Inferior parietal cortex (tissue), 1 donor: ENCODE measurements around the gene SPEM1.

Experiments used
- DNase-seq: peaks from one replicate; pipeline ENCODE4 v3.0.0-alpha.2; 2016; ENCODE audit errors: extremely low spot score

SPEM1 gene

DNA sequence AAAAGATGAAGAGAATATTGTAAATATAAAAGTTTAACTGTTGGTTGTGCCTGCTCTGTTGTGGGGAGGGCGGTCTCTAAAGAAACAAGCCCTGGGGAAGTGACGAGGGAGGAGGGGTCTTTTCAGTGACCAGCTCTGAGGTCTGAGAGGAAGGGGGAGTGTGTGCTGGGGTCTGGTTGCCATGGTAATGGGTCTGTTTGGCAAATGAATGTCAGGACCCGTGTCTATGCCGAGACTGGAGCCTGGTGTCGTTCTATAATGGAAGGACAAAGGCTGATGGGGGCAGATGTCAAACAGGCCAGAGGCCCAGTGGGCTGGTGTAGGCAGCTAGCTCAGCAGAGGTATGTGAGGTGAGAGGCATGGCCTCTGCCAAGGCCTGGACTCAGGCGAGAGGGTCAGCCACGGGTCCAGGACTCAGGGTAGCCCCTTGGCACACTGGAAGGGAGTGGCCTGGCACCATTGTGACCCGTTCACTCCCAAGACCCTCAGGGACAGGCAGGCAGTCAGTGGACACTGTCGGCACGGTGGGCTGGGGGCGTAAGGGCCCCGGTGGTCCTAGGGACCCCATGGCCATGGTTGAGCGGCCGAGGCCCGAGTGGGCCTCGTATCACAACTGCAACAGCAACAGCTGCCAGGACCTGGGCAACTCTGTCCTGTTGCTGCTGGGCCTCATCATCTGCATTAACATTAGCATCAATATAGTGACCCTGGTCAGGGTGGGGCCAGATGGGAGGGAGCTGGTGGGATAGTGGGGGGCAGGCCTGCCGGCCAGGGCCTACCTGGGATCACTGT lies at the start of gene SPEM1:
TSS of gene SPEM1 (plus strand) at position 506 of the 792 bp plus-strand sequence. CDS start at position 567, 61 bp downstream.
- no peak for DNase-seq

DNA sequence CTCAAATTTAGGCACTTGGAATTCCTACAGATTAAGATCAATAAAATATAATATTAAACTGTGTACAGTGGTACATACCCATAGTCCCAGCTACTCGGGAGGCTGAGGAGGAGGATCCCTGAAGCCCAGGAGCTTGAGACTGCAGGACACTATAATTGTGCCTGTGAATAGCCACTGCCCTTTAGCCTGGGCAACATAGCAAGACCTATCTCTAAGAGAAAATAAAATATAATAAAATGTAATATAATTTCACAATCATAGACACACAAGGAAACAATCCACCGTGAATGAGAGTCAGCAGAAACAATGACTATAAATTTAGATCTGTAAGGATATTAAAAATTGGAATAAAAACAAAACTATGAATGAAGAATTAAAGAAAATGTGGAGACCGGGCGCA lies 49.3 kb upstream of the SPEM1 start:
- no peak for DNase-seq

DNA sequence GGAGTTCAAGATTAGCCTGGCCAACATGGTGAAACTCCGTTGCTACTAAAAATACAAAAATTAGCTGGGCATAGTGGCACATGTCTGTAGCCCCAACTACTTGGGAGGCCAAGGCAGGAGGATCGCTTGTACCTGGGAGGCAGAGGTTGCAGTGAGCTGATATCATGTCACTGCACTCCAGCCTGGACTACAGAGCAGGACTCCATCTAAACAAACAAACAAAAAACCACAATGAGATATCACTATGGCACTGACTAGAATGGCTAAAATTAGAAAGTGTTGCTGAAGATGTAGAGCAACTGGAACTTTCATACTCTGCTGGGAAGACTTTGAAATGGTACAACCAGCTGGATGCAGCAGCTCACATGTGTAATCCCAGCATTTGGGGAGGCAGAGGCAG lies 45.8 kb upstream of the SPEM1 start:
- DNase-seq = no peak

- no peak for DNase-seq
These were observed 41.0 kb upstream of the SPEM1 start for GRCh38 chr17:7379134-7379533.

DNA sequence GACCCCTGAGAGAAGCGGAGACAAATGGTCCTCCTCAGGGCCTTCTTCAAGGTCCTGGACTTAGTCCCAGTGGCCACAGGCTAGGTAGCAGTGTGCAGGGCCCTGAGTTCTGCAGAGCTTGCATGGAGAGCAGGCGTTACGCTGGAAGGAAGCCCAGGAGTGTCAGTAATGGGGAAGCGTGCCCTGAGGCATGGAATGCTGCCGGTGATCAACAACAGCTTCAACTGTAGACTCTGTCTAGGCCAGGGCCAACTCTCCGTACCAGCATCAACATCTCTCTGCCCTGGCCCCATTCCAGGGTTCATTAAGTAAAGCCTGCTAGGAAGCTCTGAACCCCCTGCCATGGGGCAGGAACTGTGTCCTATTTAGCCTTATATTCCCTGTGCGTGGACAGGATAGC lies 39.8 kb upstream of the SPEM1 start:
- DNase-seq = no peak

DNA sequence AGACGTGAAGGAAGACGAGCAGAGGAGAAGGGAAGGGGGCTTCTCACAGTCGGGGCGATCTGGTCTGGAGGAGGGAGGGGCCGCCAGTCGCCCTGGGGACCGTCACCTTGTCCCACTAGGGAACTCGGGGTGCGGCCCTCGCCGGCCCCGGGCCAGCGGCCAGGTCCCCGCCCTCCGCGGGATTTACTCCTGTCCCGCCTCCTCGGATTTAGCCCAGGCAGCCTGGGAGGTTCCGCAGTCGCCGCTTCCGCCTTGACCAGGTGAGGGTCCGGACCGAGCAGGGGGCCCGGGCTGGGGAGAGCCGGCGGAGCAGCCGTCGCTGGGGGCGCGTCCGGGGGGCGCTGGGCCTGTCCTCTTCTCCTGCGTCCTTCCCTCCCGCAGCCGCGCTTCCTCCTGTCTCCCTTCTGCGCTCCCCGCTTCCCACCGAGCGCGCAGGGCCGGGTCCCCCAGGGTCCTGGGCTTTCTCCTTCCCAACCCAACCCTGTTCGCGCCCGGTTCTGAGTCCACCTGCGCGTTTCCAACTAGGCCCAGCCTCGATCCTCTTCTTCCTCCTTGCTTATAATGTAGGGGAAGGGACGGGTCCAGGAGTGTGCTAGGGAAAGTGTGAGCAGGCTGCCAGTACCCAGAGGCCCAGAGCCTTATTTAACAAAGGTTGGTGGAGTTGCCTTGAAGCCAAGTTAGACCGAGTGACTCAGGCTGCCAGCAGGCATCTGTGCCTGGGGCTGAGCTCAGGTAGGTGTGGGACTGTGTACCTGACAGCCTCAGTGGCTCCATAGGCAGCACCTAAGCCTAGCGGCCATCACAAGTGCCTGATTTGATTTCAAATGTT lies 39.1 kb upstream of the SPEM1 start, which contains the start of gene TNK1:
TSS of gene TNK1 (plus strand) at position 235 of the 829 bp plus-strand sequence. CDS start 1,838 bp downstream, outside the sequence.
- DNase-seq = no peak

- DNase-seq = no peak
These were observed 37.2 kb upstream of the SPEM1 start for GRCh38 chr17:7382901-7383300.

GRCh38 chr17:7383371-7383741 lies 36.8 kb upstream of the SPEM1 start:
- DNase-seq = no peak

- peak; percentile 17 for DNase-seq
These were observed 36.2 kb upstream of the SPEM1 start for GRCh38 chr17:7383742-7384488.

DNA sequence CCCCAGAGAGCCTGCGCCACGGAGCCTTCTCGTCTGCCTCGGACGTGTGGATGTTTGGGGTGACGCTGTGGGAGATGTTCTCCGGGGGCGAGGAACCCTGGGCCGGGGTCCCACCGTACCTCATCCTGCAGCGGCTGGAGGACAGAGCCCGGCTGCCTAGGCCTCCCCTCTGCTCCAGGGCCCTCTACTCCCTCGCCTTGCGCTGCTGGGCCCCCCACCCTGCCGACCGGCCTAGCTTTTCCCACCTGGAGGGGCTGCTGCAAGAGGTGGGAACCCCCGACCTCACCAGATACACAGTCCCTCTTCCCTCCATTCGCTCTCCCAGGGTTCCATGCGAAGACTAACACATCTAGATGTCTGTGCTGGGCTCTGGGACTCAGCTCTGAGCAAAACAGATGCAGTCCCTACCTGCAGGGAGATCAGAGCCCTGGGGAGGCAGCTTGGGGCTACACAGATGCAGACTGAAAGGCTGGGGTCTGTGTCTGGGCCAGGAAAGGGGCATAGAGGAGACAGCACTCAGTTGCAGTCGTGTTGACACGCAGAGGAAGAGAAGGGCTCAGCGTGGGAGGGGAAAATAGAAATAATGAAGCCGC lies 35.5 kb upstream of the SPEM1 start:
- no peak for DNase-seq

DNA sequence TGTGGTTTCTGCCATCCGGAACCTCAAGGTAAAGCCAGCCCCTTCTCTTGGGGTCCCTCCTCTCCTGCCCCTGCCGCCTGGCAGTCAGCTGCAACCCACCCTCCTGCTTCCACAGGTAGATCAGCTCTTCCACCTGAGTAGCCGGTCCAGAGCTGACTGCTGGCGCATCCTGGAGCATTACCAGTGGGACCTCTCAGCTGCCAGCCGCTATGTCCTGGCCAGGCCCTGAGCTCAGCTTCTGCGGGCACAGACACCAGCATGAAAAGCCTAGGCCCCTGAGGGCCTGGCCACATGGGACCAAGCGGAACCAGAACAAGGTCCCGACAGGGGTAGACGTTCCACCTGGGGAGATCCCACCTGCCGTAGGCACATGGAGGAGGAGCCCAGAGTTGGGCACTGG lies 31.3 kb upstream of the SPEM1 start:
- no peak for DNase-seq

DNA sequence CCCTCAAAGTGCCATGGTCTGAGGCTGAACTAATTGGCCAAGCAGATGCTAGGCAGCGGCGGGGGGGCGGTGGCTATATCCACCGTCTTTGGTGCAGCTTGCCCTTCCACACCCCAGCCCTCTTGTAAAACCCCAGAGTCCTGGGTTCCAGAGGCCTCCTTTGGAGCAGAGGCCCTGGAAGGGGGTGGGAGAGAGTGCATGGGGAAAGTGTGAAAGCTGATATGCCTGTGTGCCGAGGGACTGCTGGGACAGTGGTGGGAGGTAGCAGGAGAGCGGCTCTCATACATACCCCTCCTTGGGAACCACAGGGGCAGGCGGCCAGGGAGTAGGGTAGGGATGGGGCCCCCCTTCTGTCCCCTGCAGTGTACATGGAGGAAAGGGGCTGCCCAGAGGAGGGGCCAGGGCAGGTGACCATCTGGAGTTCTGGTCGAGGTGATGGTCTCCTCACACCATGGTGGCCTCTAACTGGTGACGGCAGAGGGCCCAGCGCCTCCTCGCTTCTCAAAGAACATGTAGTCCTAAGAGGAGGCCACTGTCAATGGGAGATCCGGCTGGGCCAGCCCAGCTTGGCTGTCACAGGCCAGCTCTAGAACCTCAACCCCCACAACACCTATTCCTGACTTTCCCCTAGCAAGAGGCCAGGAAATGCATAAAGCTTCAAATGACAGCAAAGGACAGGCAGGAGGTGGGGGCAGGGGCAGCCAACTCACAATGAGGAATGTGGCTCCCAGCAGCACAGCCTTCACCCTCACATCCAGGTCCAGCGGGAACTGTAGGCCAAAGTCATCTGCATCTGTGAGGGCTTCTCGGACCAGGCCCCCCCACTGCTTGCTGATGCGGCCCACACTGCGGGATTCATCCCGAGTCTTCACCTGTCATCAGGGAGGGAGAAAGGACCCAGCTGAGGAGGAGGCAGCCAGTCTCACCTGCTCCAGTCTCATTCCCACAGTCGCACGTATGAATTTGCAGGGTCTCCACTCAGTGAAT lies 29.9 kb upstream of the SPEM1 start:
- no peak for DNase-seq

GRCh38 chr17:7391307-7391706 lies 28.8 kb upstream of the SPEM1 start:
- no peak for DNase-seq

GRCh38 chr17:7392696-7393612 lies 27.2 kb upstream of the SPEM1 start:
- DNase-seq = no peak

DNA sequence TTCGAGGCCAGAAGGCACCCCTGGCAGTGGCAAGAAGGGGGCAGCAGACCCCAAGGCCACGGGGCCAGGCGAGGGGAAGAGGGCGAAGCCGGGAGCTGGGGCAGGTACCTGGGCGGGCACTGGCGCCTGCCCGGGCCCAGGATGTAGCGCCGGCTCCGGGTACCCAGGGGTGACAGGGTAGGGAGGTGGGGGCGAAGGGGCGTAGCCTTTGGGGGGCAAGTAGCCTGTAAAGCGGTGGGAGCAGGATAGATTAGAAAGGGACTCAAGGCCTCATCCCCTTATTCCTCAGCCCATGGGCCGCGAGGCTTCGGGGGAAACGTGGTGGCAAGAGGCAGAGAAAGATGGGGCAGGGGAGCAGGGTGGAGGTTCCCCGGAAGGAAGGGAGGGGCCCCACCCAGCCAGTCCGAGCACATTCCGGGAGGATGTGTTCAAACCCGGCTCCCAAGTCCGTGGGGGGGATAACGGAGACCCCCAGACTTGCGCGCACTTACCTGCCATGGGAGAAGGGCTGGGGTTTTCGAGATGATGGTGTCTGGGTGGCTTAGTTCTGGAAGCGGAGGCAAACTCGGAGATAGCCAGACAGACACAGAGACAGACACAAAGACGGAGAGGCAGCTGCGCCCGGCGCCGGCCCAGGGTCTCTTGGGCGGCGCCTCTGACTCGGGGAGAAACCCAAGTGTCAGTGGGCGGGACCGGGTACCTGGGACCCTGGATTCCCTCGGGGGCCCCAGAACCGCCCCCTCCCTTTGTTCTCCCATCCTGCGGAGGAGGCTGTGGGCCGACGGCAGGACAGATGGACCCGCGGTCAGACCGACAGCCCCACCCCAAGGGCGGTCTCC lies 26.3 kb upstream of the SPEM1 start:
- no peak for DNase-seq

- peak; percentile 69 for DNase-seq
These were observed 25.5 kb upstream of the SPEM1 start, which contains the start of gene PLSCR3 for GRCh38 chr17:7394452-7395191. Gene PLSCR3, minus strand, starts transcription at chr17:7394525. Its CDS starts 415 bp downstream, at chr17:7394110.

DNA sequence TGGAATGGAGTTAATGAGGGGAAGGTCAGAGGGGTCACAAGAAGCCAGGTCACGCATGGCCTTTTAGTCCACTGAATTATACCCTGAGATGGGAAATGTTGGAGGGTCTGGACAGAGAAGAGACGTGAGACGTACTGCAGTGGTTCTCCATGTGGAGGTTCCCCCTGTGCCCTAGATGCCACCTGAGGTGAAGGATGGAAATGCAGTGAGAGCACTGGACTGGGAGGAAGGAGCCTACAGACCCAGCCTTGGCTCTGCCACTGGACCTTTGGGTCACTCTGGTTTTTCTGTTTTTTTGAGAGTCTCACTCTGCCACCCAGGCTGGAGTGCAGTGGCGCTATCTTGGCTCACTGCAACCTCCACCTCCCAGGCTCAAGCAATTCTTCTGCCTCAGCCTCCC lies 24.0 kb upstream of the SPEM1 start:
- no peak for DNase-seq

- DNase-seq = no peak
These were observed 21.5 kb upstream of the SPEM1 start for GRCh38 chr17:7398612-7399011.
